ENCODE results near the gene NXPE3.

NXPE3 gene

GRCh38 chr3:101829437-101829830 lies 50.4 kb downstream of the NXPE3 start:
- no peak for DNase-seq

- DNase-seq, result no peak
Measured at GRCh38 chr3:101829874-101830273, 50.9 kb downstream of the NXPE3 start.

- no peak for DNase-seq
Measured at GRCh38 chr3:101833446-101833974, 54.5 kb downstream of the NXPE3 start.

- DNase-seq, result no peak
Measured at GRCh38 chr3:101835676-101836075, 56.7 kb downstream of the NXPE3 start.

- DNase-seq, result no peak
Measured at GRCh38 chr3:101836160-101836559, 57.1 kb downstream of the NXPE3 start.

GRCh38 chr3:101836652-101837598 lies 57.9 kb downstream of the NXPE3 start:
- no peak for DNase-seq

GRCh38 chr3:101838691-101839090 lies 59.7 kb downstream of the NXPE3 start:
- DNase-seq, result no peak

GRCh38 chr3:101840066-101840465 lies 61.1 kb downstream of the NXPE3 start:
- DNase-seq, result no peak

GRCh38 chr3:101842245-101842934 lies 63.4 kb downstream of the NXPE3 start:
- DNase-seq, result no peak

- no peak for DNase-seq
Measured at GRCh38 chr3:101842935-101843330, 63.9 kb downstream of the NXPE3 start.

- no peak for DNase-seq
Measured at GRCh38 chr3:101845425-101845824, 66.4 kb downstream of the NXPE3 start.

GRCh38 chr3:101846709-101847108 lies 67.7 kb downstream of the NXPE3 start:
- no peak for DNase-seq

- DNase-seq, result no peak
Measured at GRCh38 chr3:101847328-101847727, 68.3 kb downstream of the NXPE3 start.

GRCh38 chr3:101848326-101848725 lies 69.3 kb downstream of the NXPE3 start:
- no peak for DNase-seq

- DNase-seq, result peak; percentile 83
Measured at GRCh38 chr3:101848754-101849713, 70.0 kb downstream of the NXPE3 start, which contains the start of gene NFKBIZ. Gene NFKBIZ, plus strand, starts transcription at chr3:101849514. Its CDS starts 115 bp downstream, at chr3:101849629.

- peak; percentile 86 for DNase-seq
Measured at GRCh38 chr3:101849714-101850245, 70.8 kb downstream of the NXPE3 start.

- DNase-seq, result no peak
Measured at GRCh38 chr3:101850246-101851051, 71.4 kb downstream of the NXPE3 start.

GRCh38 chr3:101851072-101851770 lies 72.2 kb downstream of the NXPE3 start:
- no peak for DNase-seq

- no peak for DNase-seq
Measured at GRCh38 chr3:101851850-101852714, 73.1 kb downstream of the NXPE3 start.

Measured in retina (tissue), 1 donor.